Adrenal gland (tissue), 12 donors: ENCODE data around the gene TMEM234. TPM values are rescaled to one million over a fixed set of nuclear protein-coding genes. Genes with fewer than 3 reads are reported as not detected.
A peak's percentile ranks its signal among the peaks of the same experiment; 100 is the strongest.

Experiments
- DNase-seq, 7 donors: peaks; one replicate each; pipeline ENCODE4 v3.0.0-alpha.2; 2019 to 2020
- H3K27ac ChIP-seq, 5 donors: fragments of 200-600 bp; sonication (generic) in 4 of 5; 1 replicate in 3 of 5; 2 replicates in 2 of 5; pipeline versions ENCODE4 v1.5.1 to v1.8.0; 2016 to 2020; ENCODE audit warnings: mild to moderate bottlenecking in 1 of 5
- H3K27me3 ChIP-seq: fragments of 200-600 bp; 2 replicates; pipeline ENCODE4 v1.8.0; 2021
- H3K36me3 ChIP-seq, 2 donors: fragments of 200-600 bp; replicated peaks in 1 of 2; 1 replicate in 1 of 2; 2 replicates in 1 of 2; pipeline versions ENCODE4 v1.5.1 to v1.8.0; 2018 to 2022
- H3K4me1 ChIP-seq, 2 donors: fragments of 200-600 bp; replicated peaks in 1 of 2; 1 replicate in 1 of 2; 2 replicates in 1 of 2; pipeline versions ENCODE4 v1.5.1 to v1.8.0; 2018 to 2021
- H3K4me3 ChIP-seq, 4 donors: fragments of 200-600 bp; sonication (generic) in 3 of 4; one replicate each; pipeline ENCODE4 v1.5.1; 2016 to 2018
- H3K9me3 ChIP-seq, 3 donors: fragments of 200-600 bp; sonication (generic) in 1 of 3; replicated peaks in 1 of 3; 1 replicate in 2 of 3; 2 replicates in 1 of 3; pipeline versions ENCODE4 v1.5.1 to v1.8.0; 2016 to 2021
- POLR2A ChIP-seq, 2 donors: fragments of 450-650 bp; IDR thresholded peaks; one replicate each; pipeline ENCODE4 v1.6.1; 2017; ENCODE audit warnings: antibody characterized with exemption in 2 of 2, mild to moderate bottlenecking in 2 of 2, moderate library complexity in 1 of 2
- WGBS, 4 donors: extraction: QIAGEN DNeasy Blood & Tissue Kit in 2 of 4; methylation state at CpG; one replicate each; pipeline versions ENCODE4 v1.1.5 to v1.1.7; 2013 to 2017; 5-methylcytosine and 5-hydroxymethylcytosine counted together
- intact Hi-C, 2 donors: fragments of 100-400 bp; cut with DNase I; formaldehyde crosslinking; loops; one replicate each; pipeline versions ENCODE4 v1.14.1 to v1.15.0; 2022 to 2023
- polyA plus RNA-seq, 3 donors: library from polyadenylated mRNA; stranded (reverse); fragments of 200-250 nt in 2 of 3; fragments of 350-450 nt in 1 of 3; fragmentation: Illumina TruSeq in 1 of 3; extraction: RNeasy Lipid Tissue Mini Kit (QIAGEN cat#74804) in 1 of 3; gene quantifications; one replicate each; pipeline ENCODE4 v1.2.3, GENCODE V29; 2013 to 2014
- total RNA-seq, 9 donors: library from RNA; depleted of rRNA in 4 of 9; stranded (reverse); fragments of >200 nt in 4 of 9; fragments of 120-200 nt in 1 of 9; fragmentation: NEBNext Ultra II Directional in 1 of 9; extraction: Animal tissue kit (Norgen Biotek cat#: 25700) in 1 of 9; gene quantifications; one replicate each; pipeline versions ENCODE4 v1.1.0 to v1.2.4, GENCODE V29; 2013 to 2023
- TF ChIP-seq, protein P1 (sequence below), 6 experiments: fragments of 450-650 bp in 4 of 6; fragments of 200-600 bp in 2 of 6; sonication (generic) in 1 of 6; IDR thresholded peaks; 1 replicate in 5 of 6; 2 replicates in 1 of 6; pipeline versions ENCODE4 v1.5.1 to v1.8.0; 2016 to 2021; ENCODE audit warnings: antibody characterized with exemption in 6 of 6, mild to moderate bottlenecking in 2 of 6, moderate library complexity in 1 of 6
- donor health status: healthy with polysubstance abuse.
- donor health status: Bipolar disorder and iron deficiency.
- donor health status: DM: yes; HTN: yes; CAD: no.
- donor health status: DM: no; HTN: no; CAD: no.
- donor health status: DM: no; HTN: no; CAD: no.
- donor health status: DM: yes; HTN: yes; CAD: no.

The TMEM234 gene
- total and polyA plus RNA-seq, 12 donors = 2.1 to 57.7 (median 18.1) TPM

DNA sequence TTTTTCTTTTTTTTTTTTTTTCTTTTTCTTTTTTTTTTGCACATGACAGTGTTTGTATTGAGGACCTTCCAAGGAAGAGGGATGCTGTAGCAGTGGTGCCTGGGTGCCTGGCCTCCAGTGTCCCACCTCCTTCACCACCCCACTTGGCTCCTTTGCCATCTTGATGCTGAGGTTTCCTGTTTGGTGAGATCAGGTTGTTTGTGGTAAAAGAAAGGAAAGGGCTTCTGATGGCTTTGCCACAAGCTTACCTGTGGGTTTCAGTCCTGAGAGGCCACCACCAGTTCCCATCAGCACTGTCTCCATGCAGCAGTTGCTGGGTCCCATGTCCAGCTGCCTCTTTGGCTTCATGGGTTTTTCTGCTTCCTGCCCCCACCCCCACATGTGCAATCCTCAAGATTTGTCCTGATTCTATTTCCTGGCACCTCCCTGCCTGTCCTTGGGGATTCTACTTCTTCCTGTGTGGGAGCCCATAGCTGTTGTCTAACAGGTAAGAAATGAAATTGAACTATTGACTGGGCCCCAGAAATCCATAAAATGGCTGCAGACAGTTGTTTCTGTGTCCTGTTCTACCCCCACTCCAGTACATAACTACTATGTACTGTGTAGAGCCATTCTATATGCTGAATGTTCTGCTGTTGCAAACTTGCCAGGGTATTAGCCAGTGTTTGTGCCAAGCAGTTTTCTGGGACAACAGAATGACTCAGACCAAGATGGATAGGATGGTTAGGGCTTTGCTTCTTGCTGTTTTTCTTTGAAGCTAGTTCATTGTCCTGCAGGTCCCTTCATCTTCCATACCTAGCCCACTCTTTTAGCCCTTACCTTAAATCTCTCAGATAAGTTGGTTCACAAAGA is 26.0 kb downstream of the TMEM234 start:
- intact Hi-C loops = no loop called here
- H3K9me3 ChIP-seq = no peaks in the 10 kb centered on the region
- peaks cover 26 to 34% of the 10 kb centered on the region in 2 donors for H3K4me1 ChIP-seq
- TF ChIP-seq, protein P1, sequence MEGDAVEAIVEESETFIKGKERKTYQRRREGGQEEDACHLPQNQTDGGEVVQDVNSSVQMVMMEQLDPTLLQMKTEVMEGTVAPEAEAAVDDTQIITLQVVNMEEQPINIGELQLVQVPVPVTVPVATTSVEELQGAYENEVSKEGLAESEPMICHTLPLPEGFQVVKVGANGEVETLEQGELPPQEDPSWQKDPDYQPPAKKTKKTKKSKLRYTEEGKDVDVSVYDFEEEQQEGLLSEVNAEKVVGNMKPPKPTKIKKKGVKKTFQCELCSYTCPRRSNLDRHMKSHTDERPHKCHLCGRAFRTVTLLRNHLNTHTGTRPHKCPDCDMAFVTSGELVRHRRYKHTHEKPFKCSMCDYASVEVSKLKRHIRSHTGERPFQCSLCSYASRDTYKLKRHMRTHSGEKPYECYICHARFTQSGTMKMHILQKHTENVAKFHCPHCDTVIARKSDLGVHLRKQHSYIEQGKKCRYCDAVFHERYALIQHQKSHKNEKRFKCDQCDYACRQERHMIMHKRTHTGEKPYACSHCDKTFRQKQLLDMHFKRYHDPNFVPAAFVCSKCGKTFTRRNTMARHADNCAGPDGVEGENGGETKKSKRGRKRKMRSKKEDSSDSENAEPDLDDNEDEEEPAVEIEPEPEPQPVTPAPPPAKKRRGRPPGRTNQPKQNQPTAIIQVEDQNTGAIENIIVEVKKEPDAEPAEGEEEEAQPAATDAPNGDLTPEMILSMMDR (IDR thresholded peaks at IDR 0.05) = no peak
- TF ChIP-seq POLR2A (IDR thresholded peaks at IDR 0.05) = no peak
- no peaks in the 10 kb centered on the region for H3K27me3 ChIP-seq
- DNase-seq = peak in 5 of 7 donors; percentile 54 to 78 (median 67)
- H3K27ac ChIP-seq = peak overlapping the region in 3 of 5 donors; percentile 36 to 76 (median 69)
- peaks cover 0 to 72% of the 10 kb centered on the region in 2 donors for H3K36me3 ChIP-seq
- no peak overlapping the region for H3K4me3 ChIP-seq

DNA sequence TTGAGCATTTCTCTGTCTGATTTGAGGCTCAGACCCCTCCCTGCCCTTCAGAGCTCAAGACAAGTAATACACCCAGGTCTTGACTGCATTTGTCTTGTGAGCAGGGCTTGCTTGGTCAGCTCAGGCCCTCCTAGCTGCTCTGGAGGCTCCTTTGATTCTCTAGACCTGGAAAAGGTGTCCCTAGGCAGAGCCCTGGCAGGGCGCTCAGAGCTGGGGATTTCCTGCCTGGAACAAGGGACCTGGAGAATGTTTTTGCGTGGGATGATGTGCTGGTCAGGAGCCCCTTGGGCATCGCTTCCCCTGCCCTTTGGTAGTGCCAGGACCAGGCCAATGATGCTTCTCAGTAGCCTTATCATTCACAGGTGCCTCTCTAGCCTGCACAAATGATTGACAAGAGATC is 26.6 kb downstream of the TMEM234 start:
- Histone ChIP-seq H3K9me3 (no peaks in the 10 kb centered on the region), H3K4me1 (peaks cover 22 to 34% of the 10 kb centered on the region in 2 donors), H3K36me3 (peaks cover 0 to 79% of the 10 kb centered on the region in 2 donors), H3K27ac (peak overlapping the region in 3 of 5 donors; percentile 36 to 69 (median 49)), H3K27me3 (no peaks in the 10 kb centered on the region), H3K4me3 (no peak overlapping the region)
- no peak for DNase-seq
- TF ChIP-seq, protein P1 (IDR thresholded peaks at IDR 0.05) = no peak
- TF ChIP-seq POLR2A (IDR thresholded peaks at IDR 0.05) = no peak
- 83 to 97% (median 88%) methylated on average over 1 to 3 of the region's 3 CpGs for WGBS, 4 donors
- intact Hi-C loops = no loop called here

DNA sequence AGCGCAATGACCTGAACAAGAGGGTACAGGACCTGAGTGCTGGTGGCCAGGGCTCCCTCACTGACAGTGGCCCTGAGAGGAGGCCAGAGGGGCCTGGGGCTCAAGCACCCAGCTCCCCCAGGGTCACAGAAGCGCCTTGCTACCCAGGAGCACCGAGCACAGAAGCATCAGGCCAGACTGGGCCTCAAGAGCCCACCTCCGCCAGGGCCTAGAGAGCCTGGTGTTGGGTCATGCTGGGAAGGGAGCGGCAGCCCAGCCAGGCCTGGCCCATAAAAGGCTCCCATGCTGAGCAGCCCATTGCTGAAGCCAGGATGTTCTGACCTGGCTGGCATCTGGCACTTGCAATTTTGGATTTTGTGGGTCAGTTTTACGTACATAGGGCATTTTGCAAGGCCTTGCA is 27.2 kb downstream of the TMEM234 start:
- 90 to 100% (median 95%) methylated on average over 1 to 6 of the region's 6 CpGs for WGBS, 4 donors
- no peak for TF ChIP-seq POLR2A (IDR thresholded peaks at IDR 0.05)
- TF ChIP-seq, protein P1 (IDR thresholded peaks at IDR 0.05) = no peak
- Histone ChIP-seq H3K36me3 (peaks cover 0 to 84% of the 10 kb centered on the region in 2 donors), H3K4me3 (no peak overlapping the region), H3K4me1 (peaks cover 18 to 33% of the 10 kb centered on the region in 2 donors), H3K9me3 (no peaks in the 10 kb centered on the region), H3K27me3 (no peaks in the 10 kb centered on the region), H3K27ac (peak overlapping the region in 1 of 5 donors; percentile 49)
- no peak for DNase-seq
- intact Hi-C loops = no loop called here

DNA sequence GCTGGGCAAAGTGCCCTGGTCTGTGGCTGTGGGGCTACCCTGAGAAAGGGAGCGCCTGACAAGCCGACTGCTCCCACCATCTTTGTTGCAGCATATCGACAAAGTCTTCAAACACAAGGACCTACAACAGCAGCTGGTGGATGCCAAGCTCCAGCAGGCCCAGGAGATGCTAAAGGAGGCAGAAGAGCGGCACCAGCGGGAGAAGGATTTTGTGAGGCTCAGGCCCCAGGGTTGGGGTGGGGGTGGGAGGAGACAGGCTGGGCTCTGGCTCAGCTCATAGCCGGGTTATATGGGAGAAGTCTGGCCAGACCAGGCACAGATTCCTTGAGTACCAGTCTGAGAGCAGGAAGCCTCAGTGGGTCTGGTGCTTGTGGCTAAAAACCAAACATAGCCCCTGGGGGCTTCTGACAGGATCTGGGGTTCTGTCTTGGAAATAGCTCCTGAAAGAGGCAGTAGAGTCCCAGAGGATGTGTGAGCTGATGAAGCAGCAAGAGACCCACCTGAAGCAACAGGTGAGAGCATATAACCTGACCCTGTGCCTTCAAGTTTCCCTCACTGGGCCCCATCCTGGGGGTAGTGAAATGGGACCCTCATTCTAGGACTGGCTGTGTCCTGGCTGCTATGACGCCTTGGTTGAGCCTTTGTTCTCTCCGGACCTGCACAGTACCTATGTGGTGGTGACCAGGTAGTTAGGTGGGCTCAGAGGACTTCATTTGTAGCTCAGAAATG is 29.8 kb downstream of the TMEM234 start:
- TF ChIP-seq, protein P1 (IDR thresholded peaks at IDR 0.05) = no peak
- no peak for TF ChIP-seq POLR2A (IDR thresholded peaks at IDR 0.05)
- Histone ChIP-seq H3K27me3 (no peaks in the 10 kb centered on the region), H3K4me3 (no peak overlapping the region), H3K27ac (no peak overlapping the region), H3K36me3 (peaks cover 3 to 100% of the 10 kb centered on the region in 2 donors), H3K4me1 (peaks cover 12 to 18% of the 10 kb centered on the region in 2 donors), H3K9me3 (no peaks in the 10 kb centered on the region)
- intact Hi-C loops = no loop called here
- WGBS, 4 donors = 84 to 98% (median 93%) methylated on average over 7 to 8 of the region's 8 CpGs
- DNase-seq = peak in 1 of 7 donors; percentile 16
